ENCODE results near the gene RRP1B.

- no peak for TF ChIP-seq CTCF (IDR thresholded peaks at IDR 0.05)
- no peak for TF ChIP-seq POLR2A (IDR thresholded peaks at IDR 0.05)
Measured at GRCh38 chr21:43687566-43688399, 28.4 kb downstream of the RRP1B start.
